Body of pancreas (tissue), 4 donors: ENCODE results near the gene DDR2.

Experiments
- CTCF ChIP-seq, 7 experiments: fragments of 450-650 bp in 4 of 7; fragments of 200-600 bp in 3 of 7; sonication (generic) in 3 of 7; IDR thresholded peaks; one replicate each; pipeline ENCODE4 v1.5.1; 2016 to 2019; ENCODE audit warnings: antibody characterized with exemption in 7 of 7
- POLR2A ChIP-seq, 3 donors: fragments of 450-650 bp; IDR thresholded peaks; one replicate each; pipeline ENCODE4 v1.6.1; 2016; ENCODE audit warnings: antibody characterized with exemption in 3 of 3, mild to moderate bottlenecking in 2 of 3

- TF ChIP-seq POLR2A (IDR thresholded peaks at IDR 0.05) (no peak), CTCF (IDR thresholded peaks at IDR 0.05) (no peak)
Measured at GRCh38 chr1:162734047-162734446, 101.8 kb downstream of the DDR2 start.
